Measurements from ENCODE around the gene CXorf49. TPM values are rescaled to one million over a fixed set of nuclear protein-coding genes. Genes with fewer than 3 reads are reported as not detected.

Gene CXorf49
- not detected in 5 replicates for total RNA-seq (2022; extraction: Qiagen RNA extraction)

GRCh38 chrX:71718185-71718584, at the start of gene CXorf49:
Gene CXorf49 (minus strand): TSS chrX:71718285. CDS start chrX:71718151, 134 bp downstream.

GRCh38 chrX:71763049-71763448, 45.0 kb upstream of the CXorf49 start, which contains the start of gene CXorf49B:
Gene CXorf49B (plus strand): TSS chrX:71763349. CDS start chrX:71763424, 75 bp downstream.

GRCh38 chrX:71667328-71668247, 50.5 kb downstream of the CXorf49 start, which contains the start of gene LOC101059915:
Gene LOC101059915 (plus strand): TSS chrX:71667546.

Other genes with a start within 250 kb of the CXorf49 start
- gene OGT, start 185.2 kb downstream of the CXorf49 start, total RNA-seq (2022; extraction: Qiagen RNA extraction) = 30.0 to 46.7 TPM (median 44.1 TPM) in 5 replicates
- gene GCNA, start 139.8 kb downstream of the CXorf49 start, total RNA-seq (2022; extraction: Qiagen RNA extraction) = 1.3 to 1.6 TPM (median 1.4 TPM) in 5 replicates
- 0.05 to 0.16 TPM in 2 of 5 replicates, not detected in the others for gene CXCR3, start 99.8 kb downstream of the CXorf49 start, total RNA-seq (2022; extraction: Qiagen RNA extraction)
- not detected in 5 replicates for gene CXorf49B, start 45.1 kb upstream of the CXorf49 start, total RNA-seq (2022; extraction: Qiagen RNA extraction)
- 0.30 to 0.41 TPM (median 0.36 TPM) in 5 replicates for gene NHSL2, start 192.6 kb upstream of the CXorf49 start, total RNA-seq (2022; extraction: Qiagen RNA extraction)